Measurements from ENCODE around the gene PIK3CD. TPM values are rescaled to one million over a fixed set of nuclear protein-coding genes. Genes with fewer than 3 reads are reported as not detected.
A peak's percentile ranks its signal among the peaks of the same experiment; 100 is the strongest.
"Not testable (repeated sequence)": the region's sequence is repeated elsewhere in the genome, so short reads cannot be mapped to it uniquely, and the experiment has no call there.

The PIK3CD gene
- total RNA-seq, 1 experiment from 2014 or later = 17.7 TPM

DNA sequence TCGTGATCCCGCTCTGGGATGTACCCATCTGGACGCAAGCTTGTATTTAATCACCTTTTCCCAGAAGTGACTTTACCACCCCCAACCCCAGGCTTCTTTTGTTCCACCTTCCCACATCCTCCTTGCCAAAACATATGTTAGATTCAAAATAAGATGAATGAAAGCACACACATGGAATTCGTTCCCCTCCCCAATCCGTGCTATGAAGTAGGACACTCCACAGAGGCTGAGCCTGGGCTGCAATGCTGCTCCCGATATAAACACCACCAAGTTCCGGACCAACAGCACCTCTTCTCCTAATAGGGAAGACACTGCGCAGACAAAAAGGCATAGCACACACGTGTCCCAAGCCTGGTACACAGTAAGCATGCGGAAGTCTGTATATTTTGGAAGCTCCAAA is 86.1 kb downstream of the PIK3CD start:
- DNase-seq (ENCODE audit: low read depth, low spot score) = no peak
- in situ Hi-C loops (cut with HindIII; ENCODE audit: low pct_unique_long_range_greater_than_20kb, low sequenced_read_pairs) = no loop called here

DNA sequence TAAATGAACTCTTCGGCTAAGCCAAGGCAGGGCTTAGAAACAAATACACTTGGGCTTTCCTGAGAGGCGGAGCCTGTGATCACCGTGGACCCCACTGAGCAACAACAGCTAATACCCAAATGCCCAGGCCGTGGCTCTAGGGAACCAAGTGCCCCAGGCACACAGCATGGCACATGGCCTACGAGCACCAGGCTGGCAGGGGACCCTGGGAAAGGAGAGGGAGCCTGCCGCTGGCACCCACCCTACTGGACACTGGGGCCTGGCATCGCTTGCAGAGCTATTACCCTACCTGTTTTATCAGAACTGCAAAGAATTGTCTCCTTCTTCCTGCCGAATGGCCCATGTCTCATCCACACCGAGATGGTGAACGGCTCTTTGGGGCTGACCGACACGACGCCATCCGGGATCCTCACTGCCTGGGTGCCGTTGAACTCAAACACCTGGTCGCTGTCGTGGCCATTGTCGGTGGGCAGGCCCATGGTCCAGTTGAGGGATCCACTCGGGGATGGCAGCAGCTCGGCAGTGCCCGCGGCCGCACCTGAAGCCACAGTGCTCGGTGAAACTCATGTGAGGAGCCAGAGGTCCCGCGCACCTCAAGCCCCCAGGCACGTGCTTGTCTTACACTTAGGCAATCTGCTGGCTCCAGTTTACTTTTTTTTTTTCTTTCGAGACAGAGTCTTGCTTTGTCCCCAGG is 92.7 kb downstream of the PIK3CD start:
- no peak for DNase-seq (ENCODE audit: low read depth, low spot score)
- in situ Hi-C loops (cut with HindIII; ENCODE audit: low pct_unique_long_range_greater_than_20kb, low sequenced_read_pairs) = no loop called here

DNA sequence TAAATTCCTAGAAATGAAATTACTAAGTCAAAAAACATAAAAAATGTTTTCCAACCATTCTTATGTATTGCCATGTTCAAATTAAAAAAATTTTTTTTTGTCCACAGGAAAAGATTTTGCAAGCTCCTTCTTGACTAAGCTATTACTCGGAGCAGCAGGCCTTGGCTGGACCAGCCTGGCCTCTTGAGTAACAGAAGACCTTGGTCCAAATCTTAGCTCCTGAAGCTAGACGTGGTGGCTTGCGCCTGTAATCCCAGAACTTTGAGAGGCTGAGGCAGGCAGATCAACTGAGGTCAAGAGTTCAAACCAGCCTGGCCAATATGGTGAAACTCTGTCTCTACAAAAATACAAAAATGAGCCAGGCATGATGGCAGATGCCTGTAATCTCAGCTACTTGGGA is 94.7 kb downstream of the PIK3CD start:
- in situ Hi-C loops (cut with HindIII; ENCODE audit: low pct_unique_long_range_greater_than_20kb, low sequenced_read_pairs) = no loop called here
- DNase-seq (ENCODE audit: low read depth, low spot score) = no peak

DNA sequence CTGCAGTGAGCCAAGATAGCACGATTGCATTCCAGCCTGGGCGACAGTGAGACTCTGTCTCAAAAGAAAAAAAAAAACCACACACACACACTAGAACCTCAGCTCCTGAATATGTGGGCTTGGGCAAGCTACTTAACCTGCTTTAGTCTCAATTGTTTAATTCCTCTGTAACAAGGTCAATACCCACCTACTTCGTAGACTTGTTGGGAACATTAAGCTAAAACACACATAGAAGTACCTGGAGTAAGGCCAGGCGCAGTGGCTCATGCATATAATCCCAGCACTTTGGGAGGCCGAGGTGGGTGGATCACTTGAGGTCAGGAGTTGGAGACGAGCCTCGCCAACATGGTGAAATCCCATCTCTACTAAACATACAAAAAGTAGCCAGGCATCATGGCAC is 95.1 kb downstream of the PIK3CD start:
- in situ Hi-C loops (cut with HindIII; ENCODE audit: low pct_unique_long_range_greater_than_20kb, low sequenced_read_pairs) = no loop called here
- DNase-seq (ENCODE audit: low read depth, low spot score) = no peak

DNA sequence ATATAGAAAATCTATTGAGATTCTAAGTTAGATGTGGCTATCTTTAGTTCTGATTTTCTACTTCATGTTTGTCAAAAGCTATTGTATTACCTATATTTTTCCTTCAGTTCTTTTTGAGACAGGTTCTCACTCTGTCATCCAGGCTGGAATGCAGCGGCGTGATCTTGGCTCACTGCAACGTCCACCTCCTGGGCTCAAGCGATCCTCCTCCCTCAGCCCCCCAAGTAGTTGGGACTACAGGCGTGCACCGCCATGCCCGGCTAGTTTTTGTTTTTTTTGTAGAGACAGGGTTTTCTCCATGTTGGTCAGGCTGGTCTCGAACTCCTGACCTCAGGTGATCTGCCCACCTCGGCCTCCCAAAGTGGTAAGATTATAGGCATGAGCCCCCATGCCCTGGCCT is 96.9 kb downstream of the PIK3CD start:
- in situ Hi-C loops (cut with HindIII; ENCODE audit: low pct_unique_long_range_greater_than_20kb, low sequenced_read_pairs); DNase-seq (ENCODE audit: low read depth, low spot score): not testable (repeated sequence)

DNA sequence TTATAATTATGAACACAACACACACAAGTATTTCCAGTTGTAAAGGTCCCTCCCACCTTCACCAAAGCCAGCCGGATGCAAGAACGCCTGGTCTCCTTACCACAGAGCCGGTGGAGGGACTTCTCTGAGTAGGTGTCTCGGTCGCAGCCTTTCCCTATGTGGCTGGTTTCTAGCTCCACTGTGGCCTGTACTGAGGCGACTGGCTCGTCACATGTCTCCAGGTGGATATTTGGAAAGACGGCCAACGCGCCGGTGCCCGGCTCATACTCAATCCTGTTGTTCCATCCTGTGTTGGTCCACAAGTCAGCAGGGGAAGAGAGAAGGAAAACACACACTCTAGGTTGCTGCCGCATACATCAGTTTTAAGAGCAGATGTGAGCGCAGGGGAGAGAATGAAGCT is 97.8 kb downstream of the PIK3CD start:
- in situ Hi-C loops (cut with HindIII; ENCODE audit: low pct_unique_long_range_greater_than_20kb, low sequenced_read_pairs) = no loop called here
- no peak for DNase-seq (ENCODE audit: low read depth, low spot score)

GRCh38 chr1:9751971-9752370 is 100.4 kb downstream of the PIK3CD start:
- no peak for DNase-seq (ENCODE audit: low read depth, low spot score)
- in situ Hi-C loops (cut with HindIII; ENCODE audit: low pct_unique_long_range_greater_than_20kb, low sequenced_read_pairs) = no loop called here

DNA sequence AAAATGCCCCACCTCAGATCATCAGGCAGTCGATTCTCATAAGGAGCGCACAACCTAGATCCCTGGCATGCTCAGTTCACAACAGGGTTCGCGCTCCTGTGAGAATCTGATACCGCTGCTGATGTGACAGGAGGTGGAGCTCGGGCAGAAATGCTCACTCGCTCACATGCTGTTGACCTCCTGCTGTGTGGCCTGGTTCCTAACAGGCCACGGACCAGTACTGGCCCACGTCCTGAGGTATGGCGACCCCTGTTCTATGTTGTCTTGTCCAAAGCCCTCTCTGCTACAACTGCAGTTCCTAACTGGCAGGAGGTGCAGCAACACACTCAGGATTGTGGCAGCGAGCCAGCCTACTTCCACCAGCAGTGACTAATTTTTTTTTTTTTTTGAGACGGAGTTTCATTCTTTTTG is 101.6 kb downstream of the PIK3CD start:
- DNase-seq (ENCODE audit: low read depth, low spot score) = no peak
- in situ Hi-C loops (cut with HindIII; ENCODE audit: low pct_unique_long_range_greater_than_20kb, low sequenced_read_pairs) = no loop called here

- DNase-seq (ENCODE audit: low read depth, low spot score) = no peak
- in situ Hi-C loops (cut with HindIII; ENCODE audit: low pct_unique_long_range_greater_than_20kb, low sequenced_read_pairs) = no loop called here
These were observed 104.0 kb downstream of the PIK3CD start for GRCh38 chr1:9755441-9755995.

DNA sequence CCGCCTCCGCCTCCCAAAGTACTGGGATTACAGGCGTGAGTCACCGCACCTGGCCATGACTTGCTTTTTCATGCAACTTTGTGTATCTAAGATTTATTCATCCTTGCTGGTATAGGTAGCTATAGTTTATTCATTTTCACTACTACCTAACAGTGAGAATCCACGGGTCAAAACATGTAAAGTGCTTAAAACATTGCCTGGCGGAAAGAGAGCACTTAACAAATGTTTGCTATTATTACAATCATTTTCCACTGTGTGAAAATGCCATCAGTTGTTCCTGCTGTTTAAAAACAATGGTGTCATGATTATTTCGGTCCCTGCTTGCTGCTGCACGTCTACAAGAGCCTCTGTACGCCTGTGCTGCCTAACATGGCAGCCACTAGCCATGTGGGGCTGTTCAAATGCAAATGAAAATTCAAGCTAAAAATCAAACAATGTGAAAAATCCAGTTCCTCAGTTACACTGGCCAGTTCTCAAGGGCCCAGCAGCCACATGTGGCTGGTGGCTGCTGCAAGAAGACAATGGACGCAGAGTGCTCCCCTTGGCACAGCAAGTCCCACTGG is 107.1 kb downstream of the PIK3CD start:
- no peak for DNase-seq (ENCODE audit: low read depth, low spot score)
- in situ Hi-C loops (cut with HindIII; ENCODE audit: low pct_unique_long_range_greater_than_20kb, low sequenced_read_pairs) = no loop called here

DNA sequence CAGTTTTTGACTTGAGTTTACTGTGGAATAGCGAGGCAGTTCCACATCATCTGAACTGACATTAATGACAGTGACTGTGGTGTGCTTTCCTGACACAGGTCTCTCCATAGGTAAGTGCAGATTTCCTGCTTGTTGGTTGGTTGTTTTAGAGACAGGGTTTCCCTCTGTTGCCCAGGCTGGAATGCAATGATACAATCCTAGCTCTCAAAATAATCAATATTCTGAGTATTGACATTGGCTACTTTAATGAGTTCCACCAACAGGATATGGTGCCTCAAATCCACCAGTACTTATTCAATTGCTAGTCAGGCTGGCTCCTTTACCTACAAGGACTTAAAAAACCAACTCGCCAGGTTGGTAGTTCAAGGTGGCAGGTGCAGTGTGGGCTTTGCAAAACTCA is 108.4 kb downstream of the PIK3CD start:
- in situ Hi-C loops (cut with HindIII; ENCODE audit: low pct_unique_long_range_greater_than_20kb, low sequenced_read_pairs) = no loop called here
- DNase-seq (ENCODE audit: low read depth, low spot score) = no peak

DNA sequence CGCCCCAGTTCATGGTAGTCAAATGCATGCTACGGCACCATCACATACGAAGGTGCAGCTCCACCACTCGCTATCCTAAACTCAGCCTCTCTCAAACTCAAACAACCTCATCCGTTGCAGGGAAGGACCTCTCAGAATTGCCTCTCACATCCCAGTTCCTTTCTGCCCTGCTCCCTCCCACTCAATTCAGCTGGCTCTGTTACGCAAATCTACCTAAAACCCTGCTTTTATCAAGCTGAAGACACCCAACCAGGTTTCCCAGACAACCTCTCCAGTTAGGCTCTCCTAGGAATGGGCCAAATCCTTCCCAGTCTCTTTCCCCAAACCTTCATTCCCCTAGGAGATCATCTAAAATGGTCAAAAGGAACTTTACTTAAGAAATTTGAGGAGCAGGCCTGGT is 109.3 kb downstream of the PIK3CD start:
- DNase-seq (ENCODE audit: low read depth, low spot score) = no peak
- in situ Hi-C loops (cut with HindIII; ENCODE audit: low pct_unique_long_range_greater_than_20kb, low sequenced_read_pairs) = no loop called here

DNA sequence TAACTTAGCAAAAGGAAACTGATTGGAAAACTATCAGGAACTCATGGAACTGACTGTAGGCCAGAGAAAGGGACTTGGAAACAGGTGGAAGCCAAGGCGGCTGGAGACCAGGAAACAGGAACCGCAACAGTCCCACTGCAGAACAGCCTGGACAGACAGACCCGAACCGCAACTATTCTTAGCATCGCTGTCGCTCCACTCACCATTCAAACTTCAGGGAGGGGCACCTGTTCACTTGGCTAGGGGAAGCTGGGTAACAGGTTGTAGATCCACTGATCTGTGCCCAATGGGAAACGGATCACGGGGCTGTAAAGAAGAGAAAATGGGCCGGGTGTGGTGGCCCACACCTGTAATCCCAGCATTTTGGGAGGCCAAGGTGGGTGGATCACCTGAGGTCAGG is 110.3 kb downstream of the PIK3CD start:
- in situ Hi-C loops (cut with HindIII; ENCODE audit: low pct_unique_long_range_greater_than_20kb, low sequenced_read_pairs) = no loop called here
- DNase-seq (ENCODE audit: low read depth, low spot score) = no peak

GRCh38 chr1:9762446-9762845 is 110.9 kb downstream of the PIK3CD start:
- in situ Hi-C loops (cut with HindIII; ENCODE audit: low pct_unique_long_range_greater_than_20kb, low sequenced_read_pairs); DNase-seq (ENCODE audit: low read depth, low spot score): not testable (repeated sequence)

- no peak for DNase-seq (ENCODE audit: low read depth, low spot score)
- in situ Hi-C loops (cut with HindIII; ENCODE audit: low pct_unique_long_range_greater_than_20kb, low sequenced_read_pairs) = no loop called here
These were observed 112.4 kb downstream of the PIK3CD start for GRCh38 chr1:9763914-9764313.

- in situ Hi-C loops (cut with HindIII; ENCODE audit: low pct_unique_long_range_greater_than_20kb, low sequenced_read_pairs) = no loop called here
- no peak for DNase-seq (ENCODE audit: low read depth, low spot score)
These were observed 113.0 kb downstream of the PIK3CD start for GRCh38 chr1:9764550-9764949.

GRCh38 chr1:9766759-9767442 is 115.4 kb downstream of the PIK3CD start:
- peak; percentile 75 for DNase-seq (ENCODE audit: low read depth, low spot score)
- in situ Hi-C loops (cut with HindIII; ENCODE audit: low pct_unique_long_range_greater_than_20kb, low sequenced_read_pairs) = no loop called here

DNA sequence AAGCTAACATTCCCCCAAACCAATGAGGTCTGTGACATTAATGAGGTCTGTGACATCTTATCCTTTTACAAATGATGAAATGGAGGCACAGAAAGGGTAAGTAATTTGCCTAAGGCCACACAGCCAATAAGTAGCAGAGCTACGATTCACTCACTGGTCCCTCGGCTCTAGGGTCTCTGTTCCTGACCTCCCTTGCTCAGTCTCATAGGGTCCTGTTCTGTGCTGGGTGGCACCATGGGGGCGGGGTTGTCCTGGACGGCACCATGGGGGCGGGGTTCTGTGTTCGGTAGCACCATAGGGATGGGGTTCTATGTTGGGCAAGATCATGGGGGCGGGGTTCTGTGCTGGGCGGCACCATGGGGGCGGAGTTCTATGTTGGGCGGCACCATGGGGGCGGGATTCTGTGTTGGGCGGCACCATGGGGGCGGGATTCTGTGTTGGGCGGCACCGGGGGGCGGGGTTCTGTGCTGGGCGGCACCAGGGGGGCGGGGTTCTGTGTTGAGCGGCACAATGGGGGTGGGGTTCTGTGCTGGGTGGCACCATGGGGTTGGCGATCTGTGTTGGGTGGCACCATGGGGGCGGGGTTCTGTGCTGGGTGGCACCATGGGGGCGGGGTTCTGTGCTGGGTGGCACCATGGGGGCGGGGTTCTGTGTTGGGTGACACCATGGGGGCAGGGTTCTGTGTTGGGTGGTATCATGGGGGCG is 116.6 kb downstream of the PIK3CD start:
- in situ Hi-C loops (cut with HindIII; ENCODE audit: low pct_unique_long_range_greater_than_20kb, low sequenced_read_pairs) = no loop called here
- DNase-seq (ENCODE audit: low read depth, low spot score) = peak; percentile 25
